Measurements from ENCODE around the gene SKI. TPM values are rescaled to one million over a fixed set of nuclear protein-coding genes. Genes with fewer than 3 reads are reported as not detected.

Gene SKI
- total and polyA plus RNA-seq, 2 of the 8 experiments (the other 6 are each of a cell fraction or from before 2014, with no cell fraction given) = 8.3 to 87.6 TPM

DNA sequence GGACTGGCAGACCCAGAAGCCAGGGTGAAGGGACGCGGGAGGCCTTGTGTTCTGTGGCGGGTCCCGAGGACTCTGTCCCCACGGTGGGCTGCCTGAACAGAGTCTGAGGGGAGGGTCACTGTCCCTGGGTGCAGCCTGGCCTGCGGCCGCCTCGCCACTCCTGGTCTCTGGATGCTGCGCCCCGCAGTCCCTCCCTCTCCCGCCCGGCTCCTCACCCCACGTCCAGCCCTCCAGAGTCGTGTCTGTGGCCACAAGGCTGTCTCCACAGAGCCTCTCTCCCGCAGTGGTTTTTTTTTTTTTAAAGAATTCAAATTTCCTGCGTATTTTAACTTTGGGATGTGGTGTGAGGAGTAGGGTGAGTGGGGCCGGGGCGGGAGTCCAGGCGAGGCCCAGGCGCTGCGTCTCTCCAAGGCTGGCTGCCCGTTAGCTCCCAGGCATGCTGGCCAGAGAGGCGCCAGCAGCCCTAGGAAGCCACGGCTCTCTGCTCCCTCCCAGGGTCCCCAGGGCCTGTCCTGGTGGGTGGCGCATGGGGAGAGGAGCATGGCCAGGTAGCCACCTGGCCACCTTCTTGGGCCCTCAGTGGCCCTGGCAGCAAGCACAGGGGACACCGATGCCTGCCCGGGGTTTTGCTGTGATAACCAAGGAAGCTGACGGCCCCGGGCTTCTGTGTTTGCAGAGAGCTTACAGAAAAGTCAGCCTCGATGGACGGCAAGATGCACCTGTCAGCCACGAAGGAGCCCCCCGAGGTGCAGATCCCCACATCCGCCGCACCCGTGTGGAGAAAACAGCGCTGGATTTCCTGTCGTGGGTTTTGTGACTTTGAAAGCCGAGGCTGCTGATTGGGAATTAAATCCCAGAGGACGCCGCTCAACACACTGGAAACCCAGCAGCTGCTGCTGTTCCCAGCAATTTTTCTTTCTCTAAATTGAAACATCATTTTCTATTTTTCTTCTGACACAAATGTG, 90.5 kb downstream of the SKI start:
- H2AFZ ChIP-seq (ENCODE audit: low read length) = no peak overlapping the region
- no peak overlapping the region for H2BK120ac ChIP-seq (replicated peaks; ENCODE audit: low read depth, low read length)
- no peak for FAIRE-seq
- H3K27me3 ChIP-seq (replicated peaks in 1 of 4; ENCODE audit: control insufficient read depth in 3 of 4, extremely low read depth in 1 of 4, insufficient read depth in 3 of 4, low read length in 3 of 4) = no peaks in the 10 kb centered on the region
- H3K9me3 ChIP-seq (ENCODE audit: insufficient read depth in 2 of 2, low read depth in 1 of 2, low read length in 1 of 2) = no peaks in the 10 kb centered on the region
- 90% methylated on average over 31 of the region's 41 CpGs; no CpG with 5 or more reads in 1 of the 2 experiments for WGBS, 2 experiments (ENCODE audit: extremely low coverage in 1 of 2, insufficient coverage in 1 of 2, insufficient read length in 1 of 2, insufficient replicate concordance in 2 of 2, low coverage in 1 of 2, low lambda C conversion rate in 2 of 2, missing lambda C conversion rate in 1 of 2)
- TF ChIP-seq RFX5 (IDR thresholded peaks at IDR 0.05; ENCODE audit: borderline replicate concordance, low read depth, low read length) (no peak), GTF2F1 (IDR thresholded peaks at IDR 0.05; ENCODE audit: borderline replicate concordance, low read depth, low read length) (no peak), TCF12 (IDR thresholded peaks at IDR 0.05; ENCODE audit: low read depth, low read length) (no peak), TEAD4 (IDR thresholded peaks at IDR 0.05; ENCODE audit: low read depth, low read length) (no peak), SIN3A (conservative IDR thresholded peaks at IDR 0.05 in 1 of 2, IDR thresholded peaks at IDR 0.05 in 1 of 2; ENCODE audit: low read depth in 1 of 2, low read length in 2 of 2) (no peak), SP4 (IDR thresholded peaks at IDR 0.05; ENCODE audit: low read length) (no peak), SIRT6 (IDR thresholded peaks at IDR 0.05; ENCODE audit: low read length) (no peak), RAD21 (IDR thresholded peaks at IDR 0.05 in 1 of 2, conservative IDR thresholded peaks at IDR 0.05 in 1 of 2; ENCODE audit: low read depth in 2 of 2, low read length in 2 of 2) (no peak)
- TF ChIP-seq, protein P1, sequence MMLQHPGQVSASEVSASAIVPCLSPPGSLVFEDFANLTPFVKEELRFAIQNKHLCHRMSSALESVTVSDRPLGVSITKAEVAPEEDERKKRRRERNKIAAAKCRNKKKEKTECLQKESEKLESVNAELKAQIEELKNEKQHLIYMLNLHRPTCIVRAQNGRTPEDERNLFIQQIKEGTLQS (IDR thresholded peaks at IDR 0.05; ENCODE audit: insufficient read depth, low read depth, low read length) = no peak
- no peak overlapping the region for H3K9ac ChIP-seq (replicated peaks in 1 of 4; ENCODE audit: extremely low read depth in 1 of 4, low read depth in 3 of 4, low read length in 3 of 4)
- H3K4ac ChIP-seq (replicated peaks; ENCODE audit: insufficient read length, low read depth, low read length) = no peak overlapping the region
- no peaks in the 10 kb centered on the region for H4K20me1 ChIP-seq (replicated peaks in 1 of 2; ENCODE audit: control insufficient read depth in 1 of 2, insufficient read depth in 2 of 2, low read length in 2 of 2)
- no peaks in the 10 kb centered on the region for H3K36me3 ChIP-seq (ENCODE audit: control insufficient read depth in 2 of 4, insufficient read depth in 4 of 4, low read length in 3 of 4)
- peaks cover 2% of the 10 kb centered on the region; the same call in 1 of the 2 replicates for H3K79me1 ChIP-seq (ENCODE audit: low read depth, low read length)
- no peak overlapping the region for H3K18ac ChIP-seq (ENCODE audit: extremely low read depth, low read length)
- no peak overlapping the region for H3K56ac ChIP-seq (replicated peaks; ENCODE audit: insufficient read length, low read depth, low read length)
- no peak overlapping the region for H4K5ac ChIP-seq (ENCODE audit: insufficient read length, low read depth, low read length)
- H3K4me1 ChIP-seq (replicated peaks in 1 of 4; ENCODE audit: control insufficient read depth in 3 of 4, insufficient read depth in 4 of 4, low read length in 3 of 4) = peaks cover 3 to 31% (median 24%) of the 10 kb centered on the region in 4 experiments; a peak in 6 of 7 replicates
- no peak overlapping the region for H4K91ac ChIP-seq (replicated peaks; ENCODE audit: insufficient read length, low read length)
- ChIA-PET CTCF (ENCODE audit: partially characterized antibody) (interaction anchor here (2.5 to 3.0 kb wide), 3 partner anchors 60 to 63 kb away, joined by 6 to 11 read pairs (median 9); no protein-coding TSS in a partner anchor), POLR2A (ENCODE audit: partially characterized antibody) (interaction anchor here (0.6 to 2.2 kb wide), 2 partner anchors 11 to 76 kb away, joined by 3 to 6 read pairs; no protein-coding TSS in a partner anchor)
- H3K23me2 ChIP-seq (ENCODE audit: low read depth, low read length) = no peaks in the 10 kb centered on the region; the same call in 1 of the 2 replicates
- no peak overlapping the region for H2BK20ac ChIP-seq (ENCODE audit: low read length)
- peak overlapping the region; percentile 35; the same call in 1 of the 2 replicates for H4K8ac ChIP-seq (ENCODE audit: extremely low read depth, insufficient read depth, low read length)
- H2BK15ac ChIP-seq (ENCODE audit: low read length) = no peak overlapping the region
- no peak overlapping the region for H3K14ac ChIP-seq (ENCODE audit: insufficient read length)
- no peak overlapping the region; the same call in 1 of the 2 replicates for H2BK12ac ChIP-seq (ENCODE audit: low read depth, low read length)
- no peaks in the 10 kb centered on the region for H3K79me2 ChIP-seq (ENCODE audit: control insufficient read depth in 1 of 2, insufficient read depth in 2 of 2, low read length in 2 of 2)
- no peak overlapping the region for H3K4me2 ChIP-seq (ENCODE audit: insufficient read depth in 1 of 2, low read depth in 2 of 2, low read length in 2 of 2)
- H2AK5ac ChIP-seq (ENCODE audit: low read depth, low read length) = no peak overlapping the region
- no peak overlapping the region for H3K27ac ChIP-seq (ENCODE audit: low read depth, low read length)
- DNase-seq (ENCODE audit: low read depth in 1 of 2, low spot score in 2 of 2) = no peak
- no peak overlapping the region for H3K4me3 ChIP-seq (ENCODE audit: extremely low read depth in 1 of 4, insufficient read depth in 2 of 4, low read depth in 3 of 4, low read length in 4 of 4)
- H2BK5ac ChIP-seq (ENCODE audit: low read depth, low read length) = 0 out of 2 replicates have a peak overlapping the region, but pooled peaks have one; percentile 44
- H3K23ac ChIP-seq (ENCODE audit: insufficient read length) = no peak overlapping the region

Data from H1 (cell line).